Activated CD4-positive, alpha-beta T cell treated with anti-CD3 and anti-CD28 coated beads for 36 hours (primary cell): ENCODE results near the gene TRAFD1. TPM values are rescaled to one million over a fixed set of nuclear protein-coding genes. Genes with fewer than 3 reads are reported as not detected.

Experiments
- ATAC-seq: fragments of 200-7000 bp; cut with Tn5 transposase; one replicate; pipeline ENCODE4 v1.10.0; 2021; ENCODE audit warnings: mild to moderate bottlenecking, moderate library complexity
- CTCF ChIA-PET: fragments of 350-600 bp; sonication (Branson Sonifier 250); formaldehyde crosslinking; loops from one replicate; lab custom pipeline; 2021; ENCODE audit warnings: antibody characterized with exemption; lab: Charles Lee
- POLR2A ChIA-PET: fragments of 350-600 bp; sonication (Branson Sonifier 250); formaldehyde crosslinking; loops from one replicate; lab custom pipeline; 2021; ENCODE audit warnings: antibody characterized with exemption, inconsistent platforms; lab: Charles Lee
- DNase-seq: peaks from one replicate; pipeline ENCODE4 v3.0.0-alpha.2; 2020
- H3K27ac Mint-ChIP-seq: one replicate; pipeline ENCODE4 v1.8.0; 2021; ENCODE audit warnings: mixed read lengths
- H3K27me3 Mint-ChIP-seq: one replicate; pipeline ENCODE4 v1.8.0; 2021; ENCODE audit warnings: mixed read lengths
- H3K36me3 Mint-ChIP-seq: one replicate; pipeline ENCODE4 v1.8.0; 2021; ENCODE audit warnings: low read depth, mixed read lengths
- H3K4me1 Mint-ChIP-seq: one replicate; pipeline ENCODE4 v1.8.0; 2021; ENCODE audit warnings: mixed read lengths
- H3K4me3 Mint-ChIP-seq: one replicate; pipeline ENCODE4 v1.8.0; 2021; ENCODE audit warnings: mild to moderate bottlenecking, moderate library complexity, mixed read lengths
- H3K9me3 Mint-ChIP-seq: one replicate; pipeline ENCODE4 v1.8.0; 2021; ENCODE audit warnings: low read depth, mixed read lengths
- intact Hi-C, 2 experiments: fragments of 100-400 bp; cut with DNase I in 1 of 2; cut with micrococcal nuclease in 1 of 2; formaldehyde crosslinking; loops; one replicate each; pipeline versions ENCODE4 v1.14.2 to v1.15.1; 2022 to 2024; cut with DNase I, micrococcal nuclease
- total RNA-seq, 2 experiments: library from RNA; stranded (reverse); gene quantifications; one replicate each; pipeline ENCODE4 v1.2.3, GENCODE V29; 2021

The TRAFD1 gene
- total RNA-seq, 2 experiments from 2014 or later: 52.5 to 54.1 TPM

DNA sequence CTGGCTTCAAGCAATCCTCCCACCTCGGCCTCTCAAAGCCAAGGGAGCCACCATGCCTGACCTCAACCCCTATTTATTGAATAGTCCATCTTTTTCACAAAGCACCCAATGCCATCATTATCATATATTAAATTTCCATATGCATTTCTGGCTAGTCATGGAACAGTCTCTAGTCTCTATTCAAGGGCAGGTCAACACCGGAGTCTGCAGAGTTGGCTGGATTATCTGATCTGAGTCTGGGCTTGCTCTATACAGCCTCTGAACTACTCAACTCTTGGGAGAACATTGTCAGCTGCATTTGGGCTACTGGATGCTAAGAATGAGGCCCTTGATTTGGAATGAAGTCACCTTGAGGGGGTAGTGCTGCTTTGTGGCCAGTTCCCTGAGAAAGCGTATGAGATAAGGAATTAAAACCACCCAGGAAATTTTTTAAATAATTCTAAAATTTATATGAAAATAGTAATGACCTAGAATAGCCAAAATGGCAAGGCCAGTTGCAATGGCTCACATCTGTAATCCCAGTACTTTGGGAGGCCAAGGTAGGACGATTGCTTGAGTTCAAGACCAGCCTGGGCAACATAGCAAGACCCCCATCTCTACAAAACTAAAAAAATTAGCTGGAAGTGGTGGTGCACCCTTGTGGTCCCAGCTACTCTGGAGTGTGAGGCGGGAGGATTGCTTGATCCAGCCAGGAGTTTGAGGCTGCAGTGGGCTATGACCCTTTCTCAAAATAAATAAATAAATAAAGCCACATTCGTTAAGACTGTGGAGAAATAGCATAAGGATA is 9.9 kb upstream of the TRAFD1 start:
- Mint-ChIP-seq H3K9me3 (no peaks in the 10 kb centered on the region), H3K27me3 (no peaks in the 10 kb centered on the region)

DNA sequence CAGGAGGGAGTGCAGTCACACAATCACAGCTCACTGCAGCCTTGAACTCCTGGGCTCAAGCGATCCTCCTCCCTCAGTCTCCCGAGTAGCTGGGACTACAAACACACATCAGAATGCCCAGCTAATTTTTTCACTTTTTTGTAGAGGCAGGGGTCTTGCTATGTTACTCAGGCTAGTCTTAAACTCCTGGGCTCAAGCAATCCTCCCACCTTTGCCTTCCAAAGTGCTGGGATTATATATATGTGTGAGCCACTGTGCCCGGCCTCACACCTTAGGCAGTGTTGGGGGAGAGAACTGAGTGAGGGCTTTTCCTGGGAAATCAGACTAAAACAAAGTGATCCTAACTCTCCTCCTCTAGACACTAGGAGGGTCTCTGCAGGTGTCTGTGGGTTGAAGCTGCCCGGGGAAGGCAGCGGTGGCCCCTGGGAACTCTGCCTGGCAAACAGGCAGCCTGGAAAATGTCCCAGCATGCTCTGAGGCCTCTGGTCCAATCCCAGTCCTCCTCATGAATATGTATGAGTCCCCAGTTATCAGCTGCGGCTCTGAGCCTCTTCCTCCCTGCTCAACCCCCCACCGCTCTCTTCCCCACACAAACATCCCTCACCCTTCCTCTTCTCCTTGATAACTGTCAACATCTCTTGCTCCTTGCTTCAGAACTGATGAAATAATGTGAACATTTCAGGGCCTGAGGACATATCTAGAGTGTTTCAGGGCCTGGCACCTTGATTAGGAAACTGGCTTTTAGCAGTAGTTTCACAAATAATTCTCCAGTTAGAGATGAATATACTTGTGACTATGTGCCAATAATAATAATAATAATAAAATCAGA is 8.9 kb upstream of the TRAFD1 start:
- no peaks in the 10 kb centered on the region for H3K27me3 Mint-ChIP-seq
- no peaks in the 10 kb centered on the region for H3K36me3 Mint-ChIP-seq
- POLR2A ChIA-PET: interaction anchor here (0.6 to 1.0 kb wide), 4 partner anchors 9 to 104 kb away, joined by 3 to 5 read pairs (median 4); partner anchors contain the start of gene TRAFD1
- DNase-seq: peak; percentile 37
- CTCF ChIA-PET: interaction anchor here (0.5 to 0.9 kb wide), 2 partner anchors 8 to 362 kb away, joined by 3 read pairs; partner anchors contain the start of gene TRAFD1
- ATAC-seq: peak; percentile 70
- intact Hi-C loops: no loop called here
- peak overlapping the region; percentile 38 for H3K27ac Mint-ChIP-seq
- H3K9me3 Mint-ChIP-seq: no peaks in the 10 kb centered on the region
- peaks cover 17% of the 10 kb centered on the region for H3K4me1 Mint-ChIP-seq
- no peak overlapping the region for H3K4me3 Mint-ChIP-seq

More for the DNA sequence above, 9.9 kb upstream of the TRAFD1 start:
- intact Hi-C loops: no loop called here
- Mint-ChIP-seq H3K36me3 (no peaks in the 10 kb centered on the region), H3K4me1 (peaks cover 17% of the 10 kb centered on the region), H3K27ac (no peak overlapping the region), H3K4me3 (no peak overlapping the region)
- CTCF ChIA-PET: interaction anchor here (0.5 kb wide), 1 partner anchor 363 kb away, joined by 3 read pairs; no protein-coding TSS in a partner anchor
- no peak for DNase-seq
- ATAC-seq: no peak
- POLR2A ChIA-PET: interaction anchor here (0.6 kb wide), 1 partner anchor 103 kb away, joined by 5 read pairs; no protein-coding TSS in a partner anchor

DNA sequence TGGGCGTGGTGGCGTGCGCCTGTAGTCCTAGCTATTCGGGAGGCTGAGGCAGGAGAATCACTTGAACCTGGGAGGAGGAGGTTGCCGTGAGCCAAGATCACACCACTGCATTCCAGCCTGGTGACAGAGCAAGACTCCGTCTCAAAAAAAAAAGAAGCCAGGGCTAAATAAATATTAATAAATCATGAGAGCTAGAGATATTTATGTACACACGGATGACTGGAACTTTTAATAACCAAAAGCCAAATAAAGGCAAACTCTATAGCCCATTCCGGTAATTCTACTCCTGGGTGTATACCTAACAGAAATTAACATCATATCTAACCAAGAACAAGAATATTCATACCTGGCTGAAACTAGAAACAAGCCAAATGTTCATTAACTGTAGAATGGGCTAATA is 7.7 kb upstream of the TRAFD1 start:
- H3K36me3 Mint-ChIP-seq: no peaks in the 10 kb centered on the region
- ATAC-seq (no peak), DNase-seq (no peak)
- peaks cover 10% of the 10 kb centered on the region for H3K4me1 Mint-ChIP-seq
- intact Hi-C loops: no loop called here
- H3K9me3 Mint-ChIP-seq: no peaks in the 10 kb centered on the region
- POLR2A ChIA-PET: no interaction called here
- H3K4me3 Mint-ChIP-seq: no peak overlapping the region
- H3K27ac Mint-ChIP-seq: no peak overlapping the region
- H3K27me3 Mint-ChIP-seq: no peaks in the 10 kb centered on the region
- CTCF ChIA-PET: no interaction called here

DNA sequence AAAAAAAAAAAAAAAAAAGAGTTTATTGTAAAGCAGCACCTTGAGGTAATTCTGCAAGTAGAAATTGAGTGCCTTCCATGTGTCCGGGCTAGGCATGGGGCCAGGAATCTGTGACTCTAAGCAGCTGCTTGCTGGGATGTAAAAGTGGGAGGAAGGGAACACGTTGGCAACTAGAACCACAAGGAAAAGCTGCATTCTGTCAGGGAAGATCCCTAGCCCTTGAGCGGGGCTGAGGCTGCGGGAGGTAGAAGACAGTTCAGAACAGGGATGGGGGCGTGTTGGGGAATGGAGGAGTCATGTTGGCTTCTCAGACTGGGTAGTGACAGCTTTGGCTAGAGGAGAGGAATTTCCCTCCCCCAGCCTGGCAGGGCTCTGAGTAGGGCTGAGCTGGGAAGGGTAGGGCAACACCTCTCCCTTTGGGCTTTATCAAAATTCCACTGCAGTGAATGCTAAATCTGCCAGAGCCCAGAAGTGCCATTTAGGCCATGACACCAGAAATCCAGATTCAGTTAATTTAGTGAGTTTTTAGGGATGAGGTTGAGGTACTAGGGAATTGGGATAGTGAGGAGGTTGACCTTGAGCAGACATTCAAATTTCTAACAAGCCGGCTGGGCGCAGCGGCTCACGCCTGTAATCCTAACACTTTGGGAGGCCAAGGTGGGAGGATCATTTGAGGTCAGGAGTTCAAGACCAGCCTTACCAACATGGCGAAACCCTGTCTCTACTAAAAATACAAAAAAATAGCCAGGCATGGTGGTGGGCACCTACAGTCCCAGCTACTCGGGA is 3.4 kb upstream of the TRAFD1 start:
- Mint-ChIP-seq H3K4me1 (peaks cover 13% of the 10 kb centered on the region), H3K4me3 (no peak overlapping the region), H3K9me3 (no peaks in the 10 kb centered on the region), H3K36me3 (peaks cover 4% of the 10 kb centered on the region), H3K27me3 (no peaks in the 10 kb centered on the region), H3K27ac (no peak overlapping the region)
- ChIA-PET CTCF (interaction anchor here (0.7 to 1.0 kb wide), 2 partner anchors 9 to 280 kb away, joined by 3 read pairs; no protein-coding TSS in a partner anchor), POLR2A (interaction anchor here (0.7 kb wide), 1 partner anchor 10 kb away, joined by 3 read pairs; no protein-coding TSS in a partner anchor)
- DNase-seq (no peak), ATAC-seq (no peak)
- intact Hi-C loops: no loop called here

DNA sequence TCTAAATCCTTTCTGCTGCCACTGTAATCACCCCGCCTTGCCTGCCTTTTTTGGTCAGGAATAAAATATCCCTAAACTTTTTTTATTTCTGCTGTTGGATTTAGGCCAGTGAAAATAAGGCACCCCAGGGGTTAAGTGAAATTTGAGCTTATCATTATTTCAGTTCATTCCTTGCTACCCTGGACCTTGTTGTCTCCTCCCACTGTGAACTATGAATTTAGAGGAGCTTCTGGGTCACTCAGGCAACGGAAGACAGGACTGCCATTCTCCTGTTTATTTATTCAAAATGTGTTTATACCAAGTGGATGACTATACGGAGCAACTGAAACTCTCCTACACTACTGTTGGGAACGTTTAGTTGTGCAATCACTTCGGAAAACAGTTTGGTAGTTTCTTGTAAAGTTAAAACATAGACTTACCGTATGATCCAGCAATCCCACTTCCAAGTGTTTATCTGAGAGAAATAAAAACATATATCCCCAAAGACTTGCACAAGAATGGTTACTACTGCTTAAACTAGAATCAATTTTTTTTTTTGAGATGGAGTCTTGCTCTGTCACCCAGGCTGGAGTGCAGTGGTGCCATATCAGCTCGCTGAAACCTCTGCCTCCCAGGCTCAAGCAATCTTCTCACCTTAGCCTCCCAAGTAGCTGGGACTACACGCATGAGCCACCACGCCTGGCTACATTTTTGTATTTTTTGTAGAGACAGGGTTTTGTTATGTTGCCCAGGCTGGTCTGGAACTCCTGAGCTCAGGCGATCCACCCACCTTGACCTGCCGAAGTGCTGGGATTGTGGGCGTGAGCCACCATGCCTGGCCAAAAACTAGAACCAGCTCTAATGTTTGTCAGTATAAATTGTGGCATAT is 2.3 kb upstream of the TRAFD1 start:
- CTCF ChIA-PET: interaction anchor here (0.7 to 1.1 kb wide), 3 partner anchors 10 to 281 kb away, joined by 3 read pairs; no protein-coding TSS in a partner anchor
- Mint-ChIP-seq H3K4me1 (peaks cover 22% of the 10 kb centered on the region), H3K36me3 (peaks cover 7% of the 10 kb centered on the region), H3K27ac (no peak overlapping the region), H3K27me3 (no peaks in the 10 kb centered on the region), H3K4me3 (no peak overlapping the region), H3K9me3 (no peaks in the 10 kb centered on the region)
- POLR2A ChIA-PET: interaction anchor here (0.6 to 0.9 kb wide), 3 partner anchors 11 to 19 kb away, joined by 3 read pairs; no protein-coding TSS in a partner anchor
- no peak for DNase-seq
- intact Hi-C loops: no loop called here
- ATAC-seq: no peak

DNA sequence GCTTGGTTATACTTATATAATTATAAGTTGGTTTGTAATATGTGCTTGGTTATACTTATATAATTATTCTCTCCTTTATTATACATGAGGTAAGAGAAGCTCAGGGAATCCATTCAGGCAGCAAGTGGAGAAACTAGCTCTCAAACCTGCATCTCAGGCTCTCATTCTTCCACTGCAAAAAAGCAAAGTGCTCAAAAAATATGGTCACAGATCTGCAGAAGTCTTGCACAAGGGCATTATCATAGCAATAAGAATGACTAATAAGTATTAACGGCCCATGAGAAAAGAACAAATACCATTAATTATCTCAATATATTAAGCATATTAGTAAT is 476 bp upstream of the TRAFD1 start:
- Mint-ChIP-seq H3K27me3 (no peaks in the 10 kb centered on the region), H3K4me1 (peaks cover 36% of the 10 kb centered on the region), H3K9me3 (no peaks in the 10 kb centered on the region), H3K27ac (no peak overlapping the region), H3K36me3 (peaks cover 7% of the 10 kb centered on the region), H3K4me3 (peak overlapping the region; percentile 83)
- CTCF ChIA-PET: interaction anchor here (0.7 to 1.9 kb wide), 5 partner anchors 8 to 111 kb away, joined by 3 to 10 read pairs (median 3); partner anchors contain the start of gene NAA25
- POLR2A ChIA-PET: interaction anchor here (0.5 to 3.4 kb wide), 8 partner anchors 8 to 457 kb away, joined by 3 to 20 read pairs (median 4); partner anchors contain the start of genes ERP29 and TMEM116
- ATAC-seq (no peak), DNase-seq (no peak)
- intact Hi-C loops: loop anchor here (1.0 to 5.0 kb wide), 9 partner anchors 16 to 528 kb away; partner anchors contain the start of genes ERP29 (in 2 of the 2), TMEM116 (in 2 of the 2), ACAD10 (in 1 of the 2) and ATXN2 (in 1 of the 2)

DNA sequence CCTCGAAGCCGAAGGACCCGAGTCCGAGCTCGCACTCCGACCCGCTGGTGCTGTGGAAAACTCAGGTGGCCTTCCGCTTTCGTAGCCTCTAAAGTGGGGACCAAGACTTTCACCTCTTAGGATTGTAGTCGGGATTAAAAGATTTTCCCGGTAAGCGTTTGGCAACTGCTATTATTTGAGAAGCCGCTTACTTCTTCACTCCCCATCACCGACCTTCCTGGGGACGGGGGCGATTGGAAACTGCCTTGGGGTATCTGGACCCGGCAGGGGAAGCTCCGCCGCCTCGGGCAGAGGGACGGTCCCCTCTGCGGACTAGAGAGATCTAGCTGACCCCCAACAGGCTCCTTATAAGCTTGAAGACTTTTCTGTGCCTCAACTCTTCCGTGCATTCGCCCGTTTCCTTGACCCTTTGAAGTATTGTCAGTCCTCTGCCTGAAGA is 659 bp downstream of the TRAFD1 start:
- H3K36me3 Mint-ChIP-seq: peaks cover 9% of the 10 kb centered on the region
- ChIA-PET CTCF (interaction anchor here (1.2 to 1.6 kb wide), 3 partner anchors 13 to 112 kb away, joined by 3 to 5 read pairs (median 4); no protein-coding TSS in a partner anchor), POLR2A (interaction anchor here (0.6 to 3.4 kb wide), 10 partner anchors 13 to 131 kb away, joined by 3 to 20 read pairs (median 4); partner anchors contain the start of genes ERP29 and TMEM116)
- peak overlapping the region; percentile 78 for H3K27ac Mint-ChIP-seq
- H3K4me3 Mint-ChIP-seq: peak overlapping the region; percentile 83
- ATAC-seq: no peak
- peak; percentile 13 for DNase-seq
- no peaks in the 10 kb centered on the region for H3K9me3 Mint-ChIP-seq
- peaks cover 42% of the 10 kb centered on the region for H3K4me1 Mint-ChIP-seq
- no peaks in the 10 kb centered on the region for H3K27me3 Mint-ChIP-seq
- intact Hi-C loops: loop anchor here (1.0 to 5.0 kb wide), 9 partner anchors 17 to 529 kb away; partner anchors contain the start of genes ERP29 (in 2 of the 2), TMEM116 (in 2 of the 2), ACAD10 (in 1 of the 2) and ATXN2 (in 1 of the 2)

DNA sequence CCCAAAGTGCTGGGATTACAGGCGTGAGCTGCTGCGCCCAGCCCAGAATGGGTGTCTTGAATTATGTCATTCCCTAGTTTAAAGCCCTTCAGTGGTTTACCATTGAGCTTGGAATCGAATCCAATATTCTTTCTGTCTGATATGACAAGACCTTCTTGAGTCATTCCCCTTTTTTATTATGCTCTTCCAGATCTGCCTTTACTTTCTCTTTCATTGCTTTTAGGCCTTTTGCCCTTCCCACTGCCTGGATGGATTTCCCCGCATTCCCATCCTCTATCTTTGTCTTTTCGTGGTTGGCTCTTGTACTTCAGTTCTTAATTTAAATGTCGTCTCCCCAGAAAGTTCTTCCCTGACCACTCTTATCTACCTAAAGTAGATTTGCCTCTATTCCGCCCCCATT is 1.6 kb downstream of the TRAFD1 start:
- Mint-ChIP-seq H3K27ac (peak overlapping the region; percentile 78), H3K4me3 (peak overlapping the region; percentile 83), H3K4me1 (peaks cover 50% of the 10 kb centered on the region), H3K9me3 (no peaks in the 10 kb centered on the region), H3K27me3 (no peaks in the 10 kb centered on the region), H3K36me3 (peaks cover 15% of the 10 kb centered on the region)
- intact Hi-C loops: loop anchor here (5.0 kb wide), 4 partner anchors 50 to 530 kb away; partner anchors contain the start of genes ACAD10 (in 1 of the 2), ATXN2 (in 1 of the 2), BRAP (in 1 of the 2) and ERP29 (in 1 of the 2)
- ChIA-PET POLR2A (interaction anchor here (0.7 to 3.4 kb wide), 6 partner anchors 14 to 1385 kb away, joined by 3 to 20 read pairs (median 6); no protein-coding TSS in a partner anchor), CTCF (interaction anchor here (0.6 to 1.6 kb wide), 3 partner anchors 12 to 447 kb away, joined by 3 to 5 read pairs (median 3); no protein-coding TSS in a partner anchor)
- DNase-seq (no peak), ATAC-seq (no peak)

DNA sequence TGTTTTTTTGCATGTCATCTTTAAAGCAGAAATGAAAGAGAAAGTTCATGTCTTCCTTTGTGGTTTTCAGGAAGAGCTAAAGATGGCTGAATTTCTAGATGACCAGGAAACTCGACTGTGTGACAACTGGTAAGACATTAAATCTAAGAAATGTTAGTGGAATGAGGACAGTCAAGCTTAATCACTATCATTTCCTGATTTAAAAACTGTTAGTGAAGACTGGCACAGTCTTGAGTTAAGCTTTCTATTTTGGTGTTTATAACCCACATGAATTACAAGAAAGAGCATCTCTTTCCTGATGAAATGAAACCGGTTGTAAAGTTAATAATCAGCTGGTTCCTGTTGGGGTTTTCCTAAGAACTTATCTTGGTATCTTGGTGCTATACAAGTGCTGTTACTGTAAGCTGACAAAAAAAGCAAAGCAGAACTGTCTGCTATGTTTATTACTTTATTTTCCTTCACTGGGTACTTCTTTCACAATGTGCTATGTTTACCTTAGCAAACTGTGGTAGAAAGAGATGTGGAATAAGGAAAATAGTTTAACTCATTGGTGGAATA is 5.2 kb downstream of the TRAFD1 start:
- Mint-ChIP-seq H3K36me3 (peaks cover 28% of the 10 kb centered on the region), H3K27me3 (no peaks in the 10 kb centered on the region), H3K27ac (peak overlapping the region; percentile 91), H3K4me1 (peaks cover 56% of the 10 kb centered on the region), H3K4me3 (peak overlapping the region; percentile 51), H3K9me3 (no peaks in the 10 kb centered on the region)
- no peak for DNase-seq
- intact Hi-C loops: loop anchor here (1.0 to 5.0 kb wide), 8 partner anchors 22 to 288 kb away; partner anchors contain the start of genes ERP29 (in 1 of the 2), HECTD4 (in 1 of the 2), MAPKAPK5 (in 1 of the 2) and NAA25 (in 1 of the 2)
- peak; percentile 73 for ATAC-seq
- ChIA-PET POLR2A (interaction anchor here (1.0 to 1.6 kb wide), 4 partner anchors 18 to 55 kb away, joined by 4 to 7 read pairs (median 5); partner anchors contain the start of gene NAA25), CTCF (interaction anchor here (0.7 to 1.9 kb wide), 10 partner anchors 8 to 191 kb away, joined by 3 to 9 read pairs (median 3); partner anchors contain the start of gene NAA25)
